Chondrocyte (in vitro differentiated cells): ENCODE results near the gene TMUB2. TPM values are rescaled to one million over a fixed set of nuclear protein-coding genes. Genes with fewer than 3 reads are reported as not detected.

ENCODE experiments used
- DNase-seq: peaks from one replicate; pipeline ENCODE4 v3.0.0; 2021; ENCODE audit warnings: mixed read lengths, low spot score
- H3K27ac Mint-ChIP-seq: one replicate; pipeline ENCODE4 v1.8.0; 2021; ENCODE audit warnings: mild to moderate bottlenecking, moderate library complexity, mixed read lengths; ENCODE audit not compliant: unreplicated experiment
- H3K27me3 Mint-ChIP-seq: 2 replicates; pipeline ENCODE4 v1.8.0; 2021; ENCODE audit warnings: low read depth, mixed read lengths
- H3K36me3 Mint-ChIP-seq: 2 replicates; pipeline ENCODE4 v1.8.0; 2021; ENCODE audit warnings: low read depth, mixed read lengths
- H3K4me1 Mint-ChIP-seq: 2 replicates; pipeline ENCODE4 v1.8.0; 2021; ENCODE audit warnings: low read depth, mild to moderate bottlenecking, mixed read lengths
- H3K4me3 Mint-ChIP-seq: one replicate; pipeline ENCODE4 v1.8.0; 2021; ENCODE audit warnings: mild to moderate bottlenecking, moderate library complexity, mixed read lengths; ENCODE audit not compliant: unreplicated experiment
- H3K9me3 Mint-ChIP-seq: 2 replicates; pipeline ENCODE4 v1.8.0; 2021; ENCODE audit warnings: low read depth, mixed read lengths
- total RNA-seq: library from RNA; stranded (reverse); gene quantifications from 3 replicates; pipeline ENCODE4 v1.2.1, GENCODE V29; 2021
- TF ChIP-seq, protein P1 (sequence below): fragments of 200-600 bp; sonication (generic); IDR thresholded peaks from 2 replicates; pipeline ENCODE4 v1.5.0; 2021; ENCODE audit warnings: antibody characterized with exemption, mild to moderate bottlenecking, moderate library complexity

TMUB2 gene
- total RNA-seq, 1 donor from 2014 or later: 34.8 TPM

DNA sequence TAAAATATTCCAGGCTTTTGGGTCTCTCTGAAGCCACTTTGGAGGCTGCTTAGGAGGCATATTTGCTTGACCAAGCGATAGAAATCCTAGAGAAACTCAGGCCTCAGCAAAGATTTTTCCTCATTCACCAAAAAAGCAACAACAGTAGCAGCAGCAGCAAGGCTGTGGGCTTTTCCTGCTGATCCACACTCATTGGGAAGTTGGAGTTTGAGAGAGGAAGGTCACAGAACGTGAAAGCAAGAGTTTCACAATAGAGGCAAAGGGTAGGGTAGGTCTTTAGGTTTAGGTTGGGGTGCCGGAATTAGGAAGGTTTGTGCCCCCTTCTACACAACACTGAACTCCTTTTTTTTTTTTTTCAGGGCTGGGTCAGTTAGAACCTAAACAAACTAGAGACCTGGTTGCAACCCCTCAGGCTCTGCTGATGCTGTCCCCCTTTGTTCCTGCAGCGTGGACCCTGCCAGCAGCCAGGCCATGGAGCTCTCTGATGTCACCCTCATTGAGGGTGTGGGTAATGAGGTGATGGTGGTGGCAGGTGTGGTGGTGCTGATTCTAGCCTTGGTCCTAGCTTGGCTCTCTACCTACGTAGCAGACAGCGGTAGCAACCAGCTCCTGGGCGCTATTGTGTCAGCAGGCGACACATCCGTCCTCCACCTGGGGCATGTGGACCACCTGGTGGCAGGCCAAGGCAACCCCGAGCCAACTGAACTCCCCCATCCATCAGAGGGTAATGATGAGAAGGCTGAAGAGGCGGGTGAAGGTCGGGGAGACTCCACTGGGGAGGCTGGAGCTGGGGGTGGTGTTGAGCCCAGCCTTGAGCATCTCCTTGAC, 2.0 kb downstream of the TMUB2 start:
- no peak for DNase-seq
- Mint-ChIP-seq H3K4me1 (peaks cover 32% of the 10 kb centered on the region), H3K27ac (peak overlapping the region; percentile 99), H3K9me3 (no peaks in the 10 kb centered on the region), H3K27me3 (no peaks in the 10 kb centered on the region), H3K36me3 (peaks cover 6% of the 10 kb centered on the region), H3K4me3 (peak overlapping the region; percentile 99)
- TF ChIP-seq, protein P1, sequence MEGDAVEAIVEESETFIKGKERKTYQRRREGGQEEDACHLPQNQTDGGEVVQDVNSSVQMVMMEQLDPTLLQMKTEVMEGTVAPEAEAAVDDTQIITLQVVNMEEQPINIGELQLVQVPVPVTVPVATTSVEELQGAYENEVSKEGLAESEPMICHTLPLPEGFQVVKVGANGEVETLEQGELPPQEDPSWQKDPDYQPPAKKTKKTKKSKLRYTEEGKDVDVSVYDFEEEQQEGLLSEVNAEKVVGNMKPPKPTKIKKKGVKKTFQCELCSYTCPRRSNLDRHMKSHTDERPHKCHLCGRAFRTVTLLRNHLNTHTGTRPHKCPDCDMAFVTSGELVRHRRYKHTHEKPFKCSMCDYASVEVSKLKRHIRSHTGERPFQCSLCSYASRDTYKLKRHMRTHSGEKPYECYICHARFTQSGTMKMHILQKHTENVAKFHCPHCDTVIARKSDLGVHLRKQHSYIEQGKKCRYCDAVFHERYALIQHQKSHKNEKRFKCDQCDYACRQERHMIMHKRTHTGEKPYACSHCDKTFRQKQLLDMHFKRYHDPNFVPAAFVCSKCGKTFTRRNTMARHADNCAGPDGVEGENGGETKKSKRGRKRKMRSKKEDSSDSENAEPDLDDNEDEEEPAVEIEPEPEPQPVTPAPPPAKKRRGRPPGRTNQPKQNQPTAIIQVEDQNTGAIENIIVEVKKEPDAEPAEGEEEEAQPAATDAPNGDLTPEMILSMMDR: no peak

DNA sequence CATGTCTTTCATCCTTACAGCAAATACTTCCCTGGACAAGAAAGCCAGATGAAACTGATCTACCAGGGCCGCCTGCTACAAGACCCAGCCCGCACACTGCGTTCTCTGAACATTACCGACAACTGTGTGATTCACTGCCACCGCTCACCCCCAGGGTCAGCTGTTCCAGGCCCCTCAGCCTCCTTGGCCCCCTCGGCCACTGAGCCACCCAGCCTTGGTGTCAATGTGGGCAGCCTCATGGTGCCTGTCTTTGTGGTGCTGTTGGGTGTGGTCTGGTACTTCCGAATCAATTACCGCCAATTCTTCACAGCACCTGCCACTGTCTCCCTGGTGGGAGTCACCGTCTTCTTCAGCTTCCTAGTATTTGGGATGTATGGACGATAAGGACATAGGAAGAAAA, 3.7 kb downstream of the TMUB2 start:
- H3K9me3 Mint-ChIP-seq: no peaks in the 10 kb centered on the region
- H3K27me3 Mint-ChIP-seq: no peaks in the 10 kb centered on the region
- H3K27ac Mint-ChIP-seq: peak overlapping the region; percentile 78
- H3K36me3 Mint-ChIP-seq: peaks cover 12% of the 10 kb centered on the region
- peaks cover 25% of the 10 kb centered on the region for H3K4me1 Mint-ChIP-seq
- no peak for DNase-seq
- TF ChIP-seq, protein P1: no peak
- H3K4me3 Mint-ChIP-seq: no peak overlapping the region

DNA sequence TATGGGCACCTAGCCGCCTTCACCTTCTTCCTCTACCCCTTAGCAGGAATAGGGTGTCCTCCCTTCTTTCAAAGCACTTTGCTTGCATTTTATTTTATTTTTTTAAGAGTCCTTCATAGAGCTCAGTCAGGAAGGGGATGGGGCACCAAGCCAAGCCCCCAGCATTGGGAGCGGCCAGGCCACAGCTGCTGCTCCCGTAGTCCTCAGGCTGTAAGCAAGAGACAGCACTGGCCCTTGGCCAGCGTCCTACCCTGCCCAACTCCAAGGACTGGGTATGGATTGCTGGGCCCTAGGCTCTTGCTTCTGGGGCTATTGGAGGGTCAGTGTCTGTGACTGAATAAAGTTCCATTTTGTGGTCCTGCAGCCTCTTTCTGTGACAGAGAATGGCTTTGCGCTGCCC, 4.6 kb downstream of the TMUB2 start:
- Mint-ChIP-seq H3K36me3 (peaks cover 12% of the 10 kb centered on the region), H3K27ac (peak overlapping the region; percentile 78), H3K27me3 (no peaks in the 10 kb centered on the region), H3K4me3 (no peak overlapping the region), H3K9me3 (no peaks in the 10 kb centered on the region), H3K4me1 (peaks cover 20% of the 10 kb centered on the region)
- TF ChIP-seq, protein P1: no peak
- DNase-seq: no peak

GRCh38 chr17:44191941-44192496, 5.2 kb downstream of the TMUB2 start:
- no peak overlapping the region for H3K4me3 Mint-ChIP-seq
- H3K4me1 Mint-ChIP-seq: peaks cover 23% of the 10 kb centered on the region
- peaks cover 14% of the 10 kb centered on the region for H3K36me3 Mint-ChIP-seq
- H3K27me3 Mint-ChIP-seq: no peaks in the 10 kb centered on the region
- TF ChIP-seq, protein P1: no peak
- H3K9me3 Mint-ChIP-seq: no peaks in the 10 kb centered on the region
- H3K27ac Mint-ChIP-seq: peak overlapping the region; percentile 63
- no peak for DNase-seq

- no peaks in the 10 kb centered on the region for H3K9me3 Mint-ChIP-seq
- DNase-seq: no peak
- peak overlapping the region; percentile 34 for H3K27ac Mint-ChIP-seq
- no peaks in the 10 kb centered on the region for H3K27me3 Mint-ChIP-seq
- H3K4me3 Mint-ChIP-seq: no peak overlapping the region
- H3K36me3 Mint-ChIP-seq: peaks cover 14% of the 10 kb centered on the region
- TF ChIP-seq, protein P1: no peak
- H3K4me1 Mint-ChIP-seq: peaks cover 24% of the 10 kb centered on the region
These were observed 6.0 kb downstream of the TMUB2 start for GRCh38 chr17:44192750-44193149.
